ENCODE measurements around the gene SMC3.

- TF ChIP-seq POLR2A (IDR thresholded peaks at IDR 0.05) (no peak), CTCF (IDR thresholded peaks at IDR 0.05) (no peak)
Measured at GRCh38 chr10:110549211-110549610, 18.3 kb upstream of the SMC3 start.

Data from breast epithelium (tissue), 3 donors.